Measurements from ENCODE around the gene EIF4ENIF1.
"Not testable (repeated sequence)": the region's sequence is repeated elsewhere in the genome, so short reads cannot be mapped to it uniquely, and the experiment has no call there.

Gene EIF4ENIF1

GRCh38 chr22:31489632-31490495, at the start of gene EIF4ENIF1:
Gene EIF4ENIF1, minus strand, starts transcription at chr22:31489842. Its CDS starts 1,124 bp downstream, at chr22:31488718.
- peak; percentile 81 to 84 for DNase-seq

- DNase-seq = no peak
These were observed 49.2 kb upstream of the EIF4ENIF1 start for GRCh38 chr22:31538815-31539214.

- DNase-seq = no peak
These were observed 47.4 kb upstream of the EIF4ENIF1 start for GRCh38 chr22:31537019-31537535.

- no peak for DNase-seq
These were observed 43.7 kb upstream of the EIF4ENIF1 start for GRCh38 chr22:31533374-31533773.

GRCh38 chr22:31532060-31532459, 42.4 kb upstream of the EIF4ENIF1 start:
- no peak for DNase-seq

- DNase-seq = no peak
These were observed 41.2 kb upstream of the EIF4ENIF1 start for GRCh38 chr22:31530823-31531195.

- no peak for DNase-seq
These were observed 36.6 kb upstream of the EIF4ENIF1 start for GRCh38 chr22:31526270-31526669.

- not testable (repeated sequence) for DNase-seq
These were observed 34.5 kb upstream of the EIF4ENIF1 start for GRCh38 chr22:31524132-31524531.

GRCh38 chr22:31520051-31520450, 30.4 kb upstream of the EIF4ENIF1 start:
- DNase-seq = no peak

- no peak for DNase-seq
These were observed 19.6 kb upstream of the EIF4ENIF1 start for GRCh38 chr22:31509061-31509762.

GRCh38 chr22:31508536-31508935, 18.9 kb upstream of the EIF4ENIF1 start:
- no peak for DNase-seq

- not testable (repeated sequence) for DNase-seq
These were observed 17.9 kb upstream of the EIF4ENIF1 start for GRCh38 chr22:31507517-31507916.

GRCh38 chr22:31504282-31504681, 14.6 kb upstream of the EIF4ENIF1 start:
- DNase-seq = no peak

- DNase-seq = no peak
These were observed 13.7 kb upstream of the EIF4ENIF1 start for GRCh38 chr22:31503211-31503964.

- DNase-seq = no peak
These were observed 12.1 kb upstream of the EIF4ENIF1 start for GRCh38 chr22:31501738-31502137.

GRCh38 chr22:31497148-31497938, 7.7 kb upstream of the EIF4ENIF1 start:
- no peak for DNase-seq

- peak in 1 of 2 donors; percentile 16 for DNase-seq
These were observed 7.1 kb upstream of the EIF4ENIF1 start for GRCh38 chr22:31496735-31497146.

- peak; percentile 91 to 93 for DNase-seq
These were observed 6.5 kb upstream of the EIF4ENIF1 start, which contains the start of gene SFI1 for GRCh38 chr22:31496007-31496734. Gene SFI1, plus strand, starts transcription at chr22:31496536. Its CDS starts 11,749 bp downstream, at chr22:31508285.

GRCh38 chr22:31495343-31495742, 5.7 kb upstream of the EIF4ENIF1 start:
- DNase-seq = no peak

GRCh38 chr22:31493355-31493754, 3.7 kb upstream of the EIF4ENIF1 start:
- DNase-seq = not testable (repeated sequence)

- DNase-seq = no peak
These were observed 2.5 kb upstream of the EIF4ENIF1 start for GRCh38 chr22:31492151-31492550.

All from hippocampal formation (tissue), 2 donors.